CD4-positive, alpha-beta T cell treated with Interleukin-17A for 1 hour (primary cell): ENCODE results near the gene ERVH48-1.
"Not testable (repeated sequence)": the region's sequence is repeated elsewhere in the genome, so short reads cannot be mapped to it uniquely, and the experiment has no call there.

Experiments
- DNase-seq: peaks from one replicate; pipeline ENCODE4 v3.0.0-alpha.2; 2020

ERVH48-1 gene

GRCh38 chr21:42925114-42925926 is at the start of gene ERVH48-1:
Gene ERVH48-1 (minus strand): TSS chr21:42925630. CDS start chr21:42919006, 6,624 bp downstream.
- peak; percentile 6 for DNase-seq

GRCh38 chr21:42973991-42974831 is 48.8 kb upstream of the ERVH48-1 start, which contains the start of gene PKNOX1:
Gene PKNOX1 (plus strand): TSS chr21:42974562. CDS start chr21:43004382, 29,820 bp downstream.
- DNase-seq: peak; percentile 99

- DNase-seq: no peak
Measured at GRCh38 chr21:42973309-42973990, 48.0 kb upstream of the ERVH48-1 start.

GRCh38 chr21:42971897-42972275 is 46.5 kb upstream of the ERVH48-1 start:
- DNase-seq: no peak

- no peak for DNase-seq
Measured at GRCh38 chr21:42970946-42971653, 45.7 kb upstream of the ERVH48-1 start.

GRCh38 chr21:42969193-42969600 is 43.8 kb upstream of the ERVH48-1 start:
- DNase-seq: no peak

GRCh38 chr21:42967616-42968015 is 42.2 kb upstream of the ERVH48-1 start:
- not testable (repeated sequence) for DNase-seq

- no peak for DNase-seq
Measured at GRCh38 chr21:42965211-42965560, 39.8 kb upstream of the ERVH48-1 start.

- no peak for DNase-seq
Measured at GRCh38 chr21:42964546-42965210, 39.2 kb upstream of the ERVH48-1 start.

GRCh38 chr21:42964086-42964485 is 38.7 kb upstream of the ERVH48-1 start:
- no peak for DNase-seq

- DNase-seq: no peak
Measured at GRCh38 chr21:42962380-42963007, 37.1 kb upstream of the ERVH48-1 start.

GRCh38 chr21:42959728-42960127 is 34.3 kb upstream of the ERVH48-1 start:
- DNase-seq: no peak

GRCh38 chr21:42958122-42958521 is 32.7 kb upstream of the ERVH48-1 start:
- not testable (repeated sequence) for DNase-seq

GRCh38 chr21:42956824-42957630 is 31.6 kb upstream of the ERVH48-1 start:
- DNase-seq: no peak

- DNase-seq: not testable (repeated sequence)
Measured at GRCh38 chr21:42951193-42951592, 25.8 kb upstream of the ERVH48-1 start.

GRCh38 chr21:42949094-42949755 is 23.8 kb upstream of the ERVH48-1 start:
- peak; percentile 18 for DNase-seq

- no peak for DNase-seq
Measured at GRCh38 chr21:42942244-42942643, 16.8 kb upstream of the ERVH48-1 start.

GRCh38 chr21:42941696-42942085 is 16.3 kb upstream of the ERVH48-1 start:
- DNase-seq: no peak

GRCh38 chr21:42939582-42940413 is 14.4 kb upstream of the ERVH48-1 start:
- no peak for DNase-seq
